Activated naive CD4-positive, alpha-beta T cell treated with anti-CD3 and anti-CD28 coated beads, Interleukin-2, amount 50 U/mL, for 72 hours (primary cell): ENCODE measurements around the gene RAB11FIP4. TPM values are rescaled to one million over a fixed set of nuclear protein-coding genes. Genes with fewer than 3 reads are reported as not detected.

Experiments used
- ATAC-seq, 2 donors: fragments of 150-1000 bp; cut with Tn5 transposase; 2 replicates each; pipeline ENCODE4 v1.10.0; 2021; ENCODE audit warnings: mild to moderate bottlenecking in 2 of 2, moderate library complexity in 2 of 2
- DNase-seq, 2 donors: peaks; one replicate each; pipeline ENCODE4 v3.0.0; 2021 to 2022; ENCODE audit warnings: low spot score in 2 of 2
- H3K27ac Mint-ChIP-seq, 2 donors: one replicate each; pipeline ENCODE4 v1.8.0; 2022; ENCODE audit warnings: mild to moderate bottlenecking in 2 of 2, mixed read lengths in 2 of 2
- H3K36me3 Mint-ChIP-seq, 2 donors: one replicate each; pipeline ENCODE4 v1.8.0; 2022; ENCODE audit warnings: mixed read lengths in 2 of 2
- H3K9me3 Mint-ChIP-seq, 2 donors: one replicate each; pipeline ENCODE4 v1.8.0; 2022; ENCODE audit warnings: mixed read lengths in 2 of 2
- total RNA-seq, 2 donors: library from RNA; stranded (reverse); gene quantifications; one replicate each; pipeline ENCODE4 v1.2.3, GENCODE V29; 2022

Gene RAB11FIP4
- total RNA-seq, 2 donors from 2014 or later = 22.5 to 39.0 TPM

- ATAC-seq (no peak), DNase-seq (no peak)
- no peak overlapping the region for H3K27ac Mint-ChIP-seq
- H3K36me3 Mint-ChIP-seq = no peaks in the 10 kb centered on the region
- H3K9me3 Mint-ChIP-seq = no peaks in the 10 kb centered on the region
Measured at GRCh38 chr17:31561469-31562375, 170.2 kb downstream of the RAB11FIP4 start.

GRCh38 chr17:31562376-31562840, 170.9 kb downstream of the RAB11FIP4 start:
- no peaks in the 10 kb centered on the region for H3K9me3 Mint-ChIP-seq
- ATAC-seq (no peak), DNase-seq (no peak)
- H3K27ac Mint-ChIP-seq = no peak overlapping the region
- no peaks in the 10 kb centered on the region for H3K36me3 Mint-ChIP-seq

GRCh38 chr17:31564291-31564690, 172.8 kb downstream of the RAB11FIP4 start:
- no peak for ATAC-seq
- Mint-ChIP-seq H3K9me3 (no peaks in the 10 kb centered on the region), H3K27ac (no peak overlapping the region), H3K36me3 (no peaks in the 10 kb centered on the region)
- no peak for DNase-seq

GRCh38 chr17:31564883-31565301, 173.4 kb downstream of the RAB11FIP4 start:
- Mint-ChIP-seq H3K36me3 (no peaks in the 10 kb centered on the region), H3K27ac (no peak overlapping the region), H3K9me3 (no peaks in the 10 kb centered on the region)
- DNase-seq (no peak), ATAC-seq (no peak)

- no peak for ATAC-seq
Measured at GRCh38 chr17:31565652-31566051, 174.2 kb downstream of the RAB11FIP4 start.

GRCh38 chr17:31566247-31566991, 174.9 kb downstream of the RAB11FIP4 start:
- H3K9me3 Mint-ChIP-seq = no peaks in the 10 kb centered on the region
- ATAC-seq (no peak), DNase-seq (no peak)
- no peak overlapping the region for H3K27ac Mint-ChIP-seq
- no peaks in the 10 kb centered on the region for H3K36me3 Mint-ChIP-seq

More at GRCh38 chr17:31565652-31566051, 174.2 kb downstream of the RAB11FIP4 start:
- Mint-ChIP-seq H3K36me3 (no peaks in the 10 kb centered on the region), H3K27ac (no peak overlapping the region), H3K9me3 (no peaks in the 10 kb centered on the region)
- no peak for DNase-seq

- no peak for ATAC-seq
- H3K36me3 Mint-ChIP-seq = no peaks in the 10 kb centered on the region
- H3K9me3 Mint-ChIP-seq = no peaks in the 10 kb centered on the region
Measured at GRCh38 chr17:31566992-31567373, 175.5 kb downstream of the RAB11FIP4 start.

GRCh38 chr17:31568121-31568520, 176.6 kb downstream of the RAB11FIP4 start:
- H3K27ac Mint-ChIP-seq = no peak overlapping the region
- DNase-seq (no peak), ATAC-seq (no peak)
- no peaks in the 10 kb centered on the region for H3K36me3 Mint-ChIP-seq
- no peaks in the 10 kb centered on the region for H3K9me3 Mint-ChIP-seq

More at GRCh38 chr17:31566992-31567373, 175.5 kb downstream of the RAB11FIP4 start:
- no peak overlapping the region for H3K27ac Mint-ChIP-seq
- DNase-seq = no peak

GRCh38 chr17:31568539-31568938, 177.1 kb downstream of the RAB11FIP4 start:
- no peak for DNase-seq
- no peaks in the 10 kb centered on the region for H3K36me3 Mint-ChIP-seq
- no peak for ATAC-seq
- no peaks in the 10 kb centered on the region for H3K9me3 Mint-ChIP-seq
- H3K27ac Mint-ChIP-seq = no peak overlapping the region

- ATAC-seq (no peak), DNase-seq (no peak)
- no peaks in the 10 kb centered on the region for H3K36me3 Mint-ChIP-seq
- no peak overlapping the region for H3K27ac Mint-ChIP-seq
- H3K9me3 Mint-ChIP-seq = no peaks in the 10 kb centered on the region
Measured at GRCh38 chr17:31570231-31570630, 178.8 kb downstream of the RAB11FIP4 start.

- Mint-ChIP-seq H3K36me3 (no peaks in the 10 kb centered on the region), H3K9me3 (no peaks in the 10 kb centered on the region), H3K27ac (no peak overlapping the region)
- no peak for DNase-seq
- ATAC-seq = no peak
Measured at GRCh38 chr17:31570951-31571892, 179.7 kb downstream of the RAB11FIP4 start.

- Mint-ChIP-seq H3K27ac (no peak overlapping the region), H3K9me3 (no peaks in the 10 kb centered on the region), H3K36me3 (no peaks in the 10 kb centered on the region)
- DNase-seq (no peak), ATAC-seq (no peak)
Measured at GRCh38 chr17:31572341-31572740, 180.9 kb downstream of the RAB11FIP4 start.

GRCh38 chr17:31573047-31573446, 181.6 kb downstream of the RAB11FIP4 start:
- Mint-ChIP-seq H3K27ac (no peak overlapping the region), H3K36me3 (no peaks in the 10 kb centered on the region), H3K9me3 (no peaks in the 10 kb centered on the region)
- ATAC-seq (no peak), DNase-seq (no peak)

- ATAC-seq (no peak), DNase-seq (no peak)
- Mint-ChIP-seq H3K9me3 (no peaks in the 10 kb centered on the region), H3K36me3 (no peaks in the 10 kb centered on the region), H3K27ac (no peak overlapping the region)
Measured at GRCh38 chr17:31573861-31574260, 182.4 kb downstream of the RAB11FIP4 start.

- no peak for ATAC-seq
- no peak for DNase-seq
- peak overlapping the region in 1 of 2 donors; percentile 38 for H3K27ac Mint-ChIP-seq
- no peaks in the 10 kb centered on the region for H3K9me3 Mint-ChIP-seq
- no peaks in the 10 kb centered on the region for H3K36me3 Mint-ChIP-seq
Measured at GRCh38 chr17:31574458-31574857, 183.0 kb downstream of the RAB11FIP4 start.

GRCh38 chr17:31575043-31575442, 183.6 kb downstream of the RAB11FIP4 start:
- DNase-seq = no peak
- Mint-ChIP-seq H3K36me3 (no peaks in the 10 kb centered on the region), H3K9me3 (no peaks in the 10 kb centered on the region), H3K27ac (peak overlapping the region; percentile 38 to 81)
- no peak for ATAC-seq
